ENCODE results near the gene CHST13.

DNA sequence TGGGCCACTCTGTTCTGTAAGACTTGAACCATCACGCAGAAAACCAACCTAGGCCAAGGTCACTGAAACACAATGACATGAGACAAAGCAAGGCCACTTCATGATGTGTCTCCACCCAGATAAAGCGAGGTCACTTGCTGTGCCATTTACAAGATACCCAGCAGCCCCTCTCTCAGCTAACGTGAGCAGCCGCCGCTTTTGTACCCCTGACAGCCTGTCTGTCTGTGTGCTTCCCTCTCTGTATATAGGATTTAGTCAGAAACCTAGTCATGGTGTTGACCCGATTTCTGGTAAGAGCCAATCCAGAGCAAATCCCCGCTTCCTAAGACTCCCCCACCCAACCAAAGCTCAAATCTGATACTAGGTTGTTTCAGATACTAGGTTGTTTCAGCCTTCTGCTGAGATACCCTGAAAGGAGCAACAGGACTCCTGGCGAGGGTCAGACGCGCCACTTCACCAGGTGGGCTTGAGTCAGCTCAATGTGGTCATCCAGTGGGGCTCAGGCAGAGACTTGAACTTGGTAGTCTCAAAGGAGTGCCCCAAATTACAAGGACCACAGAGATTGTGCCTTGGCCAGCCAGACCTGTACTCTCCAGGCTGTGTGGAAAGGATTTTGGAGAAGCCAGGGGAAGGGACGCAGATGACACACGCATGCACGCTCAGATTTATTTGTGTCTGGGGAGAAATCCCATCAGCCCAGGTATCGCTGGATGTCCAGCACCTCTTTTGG, 45.2 kb upstream of the CHST13 start:
- no peak for TF ChIP-seq POLR2A (IDR thresholded peaks at IDR 0.05)
- TF ChIP-seq, protein P1, sequence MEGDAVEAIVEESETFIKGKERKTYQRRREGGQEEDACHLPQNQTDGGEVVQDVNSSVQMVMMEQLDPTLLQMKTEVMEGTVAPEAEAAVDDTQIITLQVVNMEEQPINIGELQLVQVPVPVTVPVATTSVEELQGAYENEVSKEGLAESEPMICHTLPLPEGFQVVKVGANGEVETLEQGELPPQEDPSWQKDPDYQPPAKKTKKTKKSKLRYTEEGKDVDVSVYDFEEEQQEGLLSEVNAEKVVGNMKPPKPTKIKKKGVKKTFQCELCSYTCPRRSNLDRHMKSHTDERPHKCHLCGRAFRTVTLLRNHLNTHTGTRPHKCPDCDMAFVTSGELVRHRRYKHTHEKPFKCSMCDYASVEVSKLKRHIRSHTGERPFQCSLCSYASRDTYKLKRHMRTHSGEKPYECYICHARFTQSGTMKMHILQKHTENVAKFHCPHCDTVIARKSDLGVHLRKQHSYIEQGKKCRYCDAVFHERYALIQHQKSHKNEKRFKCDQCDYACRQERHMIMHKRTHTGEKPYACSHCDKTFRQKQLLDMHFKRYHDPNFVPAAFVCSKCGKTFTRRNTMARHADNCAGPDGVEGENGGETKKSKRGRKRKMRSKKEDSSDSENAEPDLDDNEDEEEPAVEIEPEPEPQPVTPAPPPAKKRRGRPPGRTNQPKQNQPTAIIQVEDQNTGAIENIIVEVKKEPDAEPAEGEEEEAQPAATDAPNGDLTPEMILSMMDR (IDR thresholded peaks at IDR 0.05), result no peak
